ENCODE data around the gene CDK8. TPM values are rescaled to one million over a fixed set of nuclear protein-coding genes. Genes with fewer than 3 reads are reported as not detected.

Gene CDK8
- total RNA-seq, 2 experiments from 2014 or later = 26.9 to 28.4 TPM

DNA sequence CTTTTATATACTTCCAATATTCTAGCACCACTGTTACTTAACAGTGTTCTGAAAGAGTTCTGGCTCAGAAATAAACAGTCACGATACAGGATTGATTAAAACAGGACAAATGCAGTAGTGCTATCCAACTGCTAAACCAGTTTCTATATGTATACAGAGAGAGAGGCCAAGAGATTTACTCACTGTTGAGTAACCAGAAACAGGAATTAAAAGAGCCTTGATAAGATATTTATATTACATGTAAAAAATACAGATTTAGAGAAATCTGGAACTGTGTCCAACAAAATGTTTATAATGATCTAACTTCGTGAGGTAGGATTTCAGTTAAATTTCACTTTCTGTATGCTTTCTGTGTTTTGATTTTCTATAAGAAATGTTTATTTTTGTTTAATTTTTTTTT, 116.6 kb downstream of the CDK8 start:
- ChIA-PET CTCF (no interaction called here), POLR2A (no interaction called here)

DNA sequence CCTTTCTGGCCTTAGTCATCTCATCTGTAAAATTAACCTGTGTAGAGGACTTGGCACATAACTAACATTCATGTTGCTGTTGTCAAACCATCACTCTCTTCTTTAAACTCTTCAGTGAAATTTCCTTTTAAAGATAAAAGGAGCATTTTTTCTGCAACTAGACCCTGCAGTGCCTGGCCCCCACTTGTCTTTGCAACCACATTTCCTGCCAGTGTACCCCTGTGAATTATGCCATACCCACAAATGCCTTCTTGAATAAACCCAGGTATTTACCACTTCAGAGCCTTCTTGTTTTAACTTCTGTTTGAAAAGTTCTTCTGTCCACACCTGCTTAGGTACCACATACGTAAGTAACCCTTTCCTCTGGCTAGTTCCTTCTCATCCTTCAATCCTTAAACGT, 118.8 kb downstream of the CDK8 start:
- CTCF ChIA-PET = no interaction called here

GRCh38 chr13:26376430-26376829, 122.5 kb downstream of the CDK8 start:
- ChIA-PET POLR2A (no interaction called here), CTCF (interaction anchor here (0.6 kb wide), 1 partner anchor 135 kb away, joined by 3 read pairs; no protein-coding TSS in a partner anchor)

More for the DNA sequence above, 118.8 kb downstream of the CDK8 start:
- POLR2A ChIA-PET = no interaction called here

DNA sequence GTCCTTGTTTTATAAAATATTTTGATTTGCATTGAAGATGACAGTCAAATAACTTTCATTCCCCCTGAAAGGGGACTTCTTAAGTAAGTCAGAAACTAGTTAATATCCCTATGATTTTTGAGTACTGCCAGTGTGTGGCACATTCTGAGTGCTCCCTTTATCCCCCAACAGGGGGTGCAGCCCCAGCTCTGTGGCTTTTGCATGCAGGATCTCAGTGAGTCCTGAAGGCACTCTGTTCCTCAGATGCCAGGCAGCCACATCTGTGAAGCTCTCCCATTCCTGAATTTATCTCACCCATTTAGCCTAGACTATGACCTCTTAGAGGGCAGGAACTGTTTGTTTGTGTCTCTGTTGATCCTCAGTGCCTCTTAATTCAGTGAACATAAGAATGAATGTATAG, 123.1 kb downstream of the CDK8 start:
- ChIA-PET POLR2A (no interaction called here), CTCF (interaction anchor here (0.6 kb wide), 1 partner anchor 134 kb away, joined by 3 read pairs; no protein-coding TSS in a partner anchor)

DNA sequence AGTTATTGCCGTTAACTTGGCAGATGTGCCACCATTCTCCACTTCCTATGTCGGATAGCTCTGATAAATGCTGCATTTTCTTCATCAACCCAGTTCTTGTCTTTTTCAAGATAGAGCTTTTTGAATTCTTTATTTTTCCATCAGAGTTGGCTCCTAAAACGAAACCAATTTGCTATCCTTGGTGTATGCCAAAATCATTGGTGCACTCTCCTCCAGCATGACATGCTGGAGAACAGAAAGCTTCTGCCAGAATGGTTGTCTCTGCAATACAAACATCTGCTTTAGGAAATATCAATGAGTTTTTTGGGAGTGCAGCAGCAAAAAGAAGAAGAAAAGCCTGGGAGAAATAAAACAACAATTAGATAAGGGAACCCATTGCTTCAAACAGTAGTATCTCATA, 124.2 kb downstream of the CDK8 start:
- ChIA-PET POLR2A (no interaction called here), CTCF (interaction anchor here (0.6 kb wide), 1 partner anchor 128 kb away, joined by 3 read pairs; no protein-coding TSS in a partner anchor)

DNA sequence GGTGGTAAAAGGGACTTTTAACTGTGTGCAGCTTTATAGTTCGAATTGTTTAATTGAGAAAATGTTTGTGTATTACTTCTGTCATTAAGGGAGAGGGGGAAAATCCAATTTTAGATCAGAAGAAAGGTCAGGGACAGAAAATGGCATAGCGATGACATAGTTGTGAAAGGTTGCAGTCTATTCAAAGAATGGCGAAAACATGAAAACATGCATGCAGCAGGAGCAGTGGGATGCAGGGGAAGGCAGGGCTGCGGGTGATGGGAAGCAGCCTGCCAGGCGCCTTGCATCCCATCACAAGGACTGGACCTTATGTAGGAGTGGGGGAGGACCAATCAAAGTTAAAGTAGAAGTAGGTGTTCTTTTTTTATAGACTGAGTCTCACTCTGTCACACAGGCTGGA, 125.9 kb downstream of the CDK8 start:
- ChIA-PET POLR2A (no interaction called here), CTCF (interaction anchor here (0.6 kb wide), 1 partner anchor 77 kb away, joined by 3 read pairs; no protein-coding TSS in a partner anchor)

- CTCF ChIA-PET = no interaction called here
Measured at GRCh38 chr13:26380930-26381329, 127.0 kb downstream of the CDK8 start.

GRCh38 chr13:26382366-26382765, 128.4 kb downstream of the CDK8 start:
- CTCF ChIA-PET = no interaction called here
- POLR2A ChIA-PET = no interaction called here

More at GRCh38 chr13:26380930-26381329, 127.0 kb downstream of the CDK8 start:
- POLR2A ChIA-PET = no interaction called here

- CTCF ChIA-PET = no interaction called here
Measured at GRCh38 chr13:26382835-26383234, 128.9 kb downstream of the CDK8 start.

GRCh38 chr13:26384587-26384986, 130.7 kb downstream of the CDK8 start:
- POLR2A ChIA-PET = no interaction called here
- CTCF ChIA-PET = no interaction called here

More at GRCh38 chr13:26382835-26383234, 128.9 kb downstream of the CDK8 start:
- POLR2A ChIA-PET = no interaction called here

- CTCF ChIA-PET = interaction anchor here (0.6 kb wide), 1 partner anchor 12 kb away, joined by 3 read pairs; no protein-coding TSS in a partner anchor
- POLR2A ChIA-PET = no interaction called here
Measured at GRCh38 chr13:26386026-26386425, 132.1 kb downstream of the CDK8 start.

DNA sequence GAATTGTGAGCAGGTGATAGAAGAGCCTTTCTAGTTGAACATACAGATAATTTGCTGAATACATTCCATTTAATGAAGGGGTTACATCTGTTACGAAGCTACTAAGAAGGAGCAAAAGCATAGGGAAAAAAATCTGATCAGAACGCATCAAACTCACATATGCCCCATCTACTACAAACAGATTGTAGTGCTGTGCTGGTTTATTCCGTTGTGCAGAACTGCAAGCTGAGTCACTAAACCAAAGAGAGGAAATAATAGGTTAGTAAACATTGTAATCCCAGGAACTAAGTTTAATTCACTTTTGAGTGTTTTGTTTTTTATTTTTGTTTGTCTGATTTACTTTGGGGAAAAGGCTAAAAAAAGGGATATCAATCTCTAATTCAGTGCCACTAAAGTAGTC, 136.3 kb downstream of the CDK8 start:
- ChIA-PET CTCF (no interaction called here), POLR2A (no interaction called here)

DNA sequence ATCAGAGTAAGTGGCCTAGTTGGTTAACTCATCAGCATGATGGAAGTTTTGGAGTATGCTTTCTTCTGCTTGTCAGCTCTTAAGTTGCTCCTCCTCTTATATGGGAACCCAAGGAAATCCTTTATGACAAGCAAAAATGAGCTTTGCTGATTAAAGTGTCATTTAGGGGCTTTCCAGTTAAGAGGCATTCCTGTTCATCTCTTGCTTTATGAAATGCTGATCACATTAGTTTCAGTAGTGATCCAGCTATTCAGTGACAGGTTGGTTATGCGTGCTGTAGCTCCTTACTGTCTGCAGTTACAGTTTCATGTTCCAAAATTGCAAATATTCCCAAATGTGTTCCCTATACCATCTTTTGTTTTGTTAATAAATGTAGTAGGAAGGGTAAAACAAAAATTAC, 146.6 kb downstream of the CDK8 start:
- ChIA-PET CTCF (no interaction called here), POLR2A (no interaction called here)

DNA sequence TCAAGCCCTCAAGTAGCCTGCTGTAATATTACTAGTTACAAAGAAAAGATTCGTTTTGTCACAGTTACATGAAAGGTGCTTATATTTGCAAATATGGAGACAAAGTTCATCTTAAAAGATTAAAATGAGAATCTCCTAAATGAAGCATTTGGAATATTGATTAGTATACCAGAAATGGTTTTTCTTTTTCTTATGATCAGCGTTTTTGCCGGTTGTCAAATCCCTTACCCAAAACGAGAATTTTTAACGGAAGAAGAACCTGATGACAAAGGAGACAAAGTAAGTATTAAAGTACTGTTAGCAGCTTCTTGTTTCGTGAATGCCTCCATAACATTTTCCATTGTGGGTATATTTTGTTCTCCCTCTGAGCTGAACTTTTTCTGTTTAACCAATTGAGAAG, 147.1 kb downstream of the CDK8 start:
- CTCF ChIA-PET = no interaction called here
- POLR2A ChIA-PET = no interaction called here

GRCh38 chr13:26401578-26402021, 147.7 kb downstream of the CDK8 start:
- CTCF ChIA-PET = no interaction called here

DNA sequence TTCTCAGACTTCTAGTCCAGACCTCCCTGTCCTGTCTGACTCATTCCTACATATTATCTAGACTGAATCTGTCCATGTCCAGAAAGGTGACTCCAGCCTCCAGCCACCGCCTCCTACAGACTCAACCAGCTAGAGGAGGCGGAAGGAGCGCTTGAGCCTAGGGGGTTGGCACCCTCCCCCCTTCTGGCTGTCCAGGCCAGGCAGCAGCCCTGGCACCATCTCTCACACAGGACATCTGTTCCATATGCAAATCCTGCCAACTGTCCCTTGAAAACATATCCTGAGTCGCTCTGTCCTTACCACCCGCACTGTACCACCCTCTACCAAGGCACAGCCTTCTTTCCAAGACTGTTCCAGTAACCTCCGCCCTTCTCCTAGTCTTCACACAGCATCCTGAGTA, 152.9 kb downstream of the CDK8 start:
- CTCF ChIA-PET = no interaction called here
- POLR2A ChIA-PET = no interaction called here

More at GRCh38 chr13:26401578-26402021, 147.7 kb downstream of the CDK8 start:
- POLR2A ChIA-PET = no interaction called here

DNA sequence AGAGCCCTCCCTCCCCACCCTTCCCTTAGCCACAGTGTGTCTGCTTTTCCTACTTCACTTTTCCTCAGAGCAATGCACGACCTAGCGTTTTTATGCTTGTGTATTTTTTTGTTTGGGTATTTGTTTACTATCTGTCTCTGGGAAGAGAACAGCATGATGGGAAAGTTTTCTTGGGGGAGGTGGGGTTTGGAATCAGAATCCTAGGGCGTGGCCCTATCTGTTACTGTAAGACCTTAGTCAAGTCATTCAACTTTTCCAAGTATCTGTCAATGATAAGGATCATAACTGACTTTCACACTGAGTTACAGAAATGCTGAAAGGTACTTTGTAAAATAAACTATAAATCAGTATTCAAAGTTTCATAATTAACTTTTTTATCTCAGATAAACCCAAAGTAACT, 157.3 kb downstream of the CDK8 start:
- CTCF ChIA-PET = no interaction called here
- POLR2A ChIA-PET = no interaction called here

DNA sequence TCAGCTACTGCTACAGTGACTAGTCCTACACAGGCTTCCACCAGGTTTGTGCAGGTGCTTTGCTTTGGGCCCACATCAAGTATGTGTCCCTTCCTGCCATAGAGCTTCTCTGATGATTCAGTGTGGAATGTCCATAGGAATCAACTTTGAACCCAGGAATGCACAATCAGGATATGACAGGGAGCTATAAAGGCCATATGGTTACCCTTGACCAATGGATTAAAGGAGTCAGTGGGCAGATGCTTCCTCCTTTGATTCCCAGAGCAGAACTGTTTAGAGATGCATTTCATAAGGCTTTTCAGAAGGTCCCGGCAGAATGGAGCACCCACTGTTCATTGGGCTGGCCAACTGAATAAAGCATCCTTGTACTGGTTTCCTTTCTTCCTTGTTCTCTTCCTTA, 158.3 kb downstream of the CDK8 start:
- CTCF ChIA-PET = no interaction called here
- POLR2A ChIA-PET = no interaction called here

GRCh38 chr13:26412936-26413716, 159.2 kb downstream of the CDK8 start:
- POLR2A ChIA-PET = interaction anchor here (0.6 to 0.7 kb wide), 2 partner anchors 8 to 196 kb away, joined by 3 read pairs; no protein-coding TSS in a partner anchor
- CTCF ChIA-PET = no interaction called here

GRCh38 chr13:26420282-26420960, 166.5 kb downstream of the CDK8 start:
- POLR2A ChIA-PET = no interaction called here
- CTCF ChIA-PET = no interaction called here

DNA sequence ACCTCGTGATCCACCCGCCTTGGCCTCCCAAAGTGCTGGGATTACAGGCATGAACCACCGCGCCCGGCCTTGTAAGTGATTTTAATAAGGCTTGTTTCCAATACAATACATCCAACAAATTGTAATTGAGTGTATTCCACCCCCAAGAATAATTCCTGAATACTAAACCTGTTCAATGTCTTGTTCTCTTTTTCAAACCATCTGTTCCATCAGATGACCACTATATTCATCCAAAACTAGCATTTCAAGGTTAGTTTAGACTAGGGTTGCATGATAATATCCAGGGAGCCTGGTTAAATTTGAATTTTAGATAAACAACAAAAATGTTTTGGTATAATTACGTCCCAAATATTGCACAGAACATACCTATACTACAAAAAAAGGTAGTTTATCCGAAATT, 168.1 kb downstream of the CDK8 start:
- ChIA-PET POLR2A (no interaction called here), CTCF (no interaction called here)

Data from activated CD8-positive, alpha-beta memory T cell treated with anti-CD3 and anti-CD28 coated beads for 36 hours (primary cell).